GM18502 (cell line): ENCODE data around the gene KCNQ5.

Experiments
- ATAC-seq: cut with Tn5 transposase; IDR thresholded peaks from one replicate; pipeline ENCODE4 v1.9.1; 2021; ENCODE audit warnings: mild to moderate bottlenecking; ENCODE audit not compliant: unreplicated experiment, poor library complexity

KCNQ5 gene

DNA sequence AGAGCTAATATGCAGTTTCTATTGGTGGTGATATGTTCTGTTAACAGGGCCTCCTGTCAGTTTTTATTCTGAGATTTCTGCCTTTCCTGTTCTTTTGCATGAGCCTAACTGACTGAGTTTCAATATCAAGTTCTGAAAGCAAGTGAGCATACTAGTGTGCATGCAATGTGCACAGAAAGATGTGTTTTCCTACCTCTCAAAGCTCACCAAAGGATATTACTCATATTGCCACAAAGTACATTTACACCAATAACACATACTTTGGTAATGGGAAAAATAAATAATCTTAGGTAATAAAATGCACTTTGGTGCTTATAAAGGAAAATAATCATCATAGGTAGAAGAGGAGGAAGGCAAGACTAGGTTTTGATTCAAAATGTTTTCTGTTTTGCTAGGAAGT lies 408.4 kb downstream of the KCNQ5 start:
- ATAC-seq, result peak; percentile 76

DNA sequence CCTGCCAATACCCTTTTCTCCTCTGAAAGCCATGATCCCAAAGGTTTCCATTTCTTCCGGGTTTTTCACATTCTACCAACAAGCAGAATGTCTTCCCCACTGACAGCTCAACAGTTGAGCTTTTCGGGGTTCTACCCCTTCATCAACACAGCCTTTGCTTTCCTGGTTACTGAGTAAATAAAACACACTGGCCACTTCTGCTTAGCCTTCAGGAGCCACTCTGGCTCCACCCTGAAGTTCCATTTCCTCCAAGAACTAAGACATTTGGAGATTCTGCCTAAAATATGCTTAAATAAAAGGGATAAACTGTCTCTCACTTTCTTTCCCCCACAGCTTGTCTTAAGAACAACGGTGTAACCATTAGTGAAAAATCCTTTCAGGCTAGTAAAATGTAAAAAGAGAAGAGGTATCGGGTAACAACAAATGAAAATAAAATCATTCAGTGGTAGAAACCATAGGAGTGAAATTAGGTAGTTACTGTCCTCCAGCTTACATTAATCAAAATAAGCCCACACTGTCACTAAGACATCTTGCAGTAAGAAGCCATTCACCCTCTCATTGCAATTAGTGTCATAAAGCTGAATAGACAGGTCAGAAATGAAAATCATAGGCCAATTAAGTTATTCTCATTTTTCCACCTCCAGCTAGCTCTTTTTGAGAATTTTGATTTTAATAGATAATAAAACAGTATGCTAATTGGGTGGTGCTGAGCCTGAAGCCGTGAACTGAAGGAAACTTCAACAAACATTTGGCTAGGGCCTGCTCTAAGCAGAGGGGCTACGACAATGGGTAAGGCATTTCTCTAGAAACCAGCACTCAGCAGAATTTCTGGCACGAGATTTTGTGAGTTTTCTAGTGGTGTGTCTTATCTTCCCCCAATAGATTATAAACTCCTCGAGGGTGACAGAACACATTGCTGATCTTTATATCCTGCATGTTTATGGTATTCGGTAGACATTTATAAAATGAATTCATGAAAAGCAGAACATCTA lies 409.2 kb downstream of the KCNQ5 start:
- no peak for ATAC-seq

DNA sequence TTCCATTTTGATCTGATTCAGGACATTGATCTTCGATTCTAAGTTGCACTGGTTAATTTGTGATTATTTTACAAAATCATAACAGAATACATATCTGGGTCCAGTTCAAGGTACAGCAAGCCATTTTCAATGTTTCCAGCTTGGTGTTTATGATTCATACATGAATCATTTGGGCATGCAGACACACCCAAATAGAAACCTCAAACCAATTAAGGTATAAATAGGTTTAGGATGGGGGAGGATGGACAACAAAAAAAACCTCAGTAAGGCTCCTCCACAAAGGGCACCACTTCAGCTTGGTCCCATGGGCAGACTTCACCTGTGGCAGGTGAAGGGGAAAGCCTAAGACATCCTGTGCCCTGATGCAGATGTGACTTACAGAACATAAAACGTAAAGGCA lies 410.7 kb downstream of the KCNQ5 start:
- ATAC-seq, result no peak

DNA sequence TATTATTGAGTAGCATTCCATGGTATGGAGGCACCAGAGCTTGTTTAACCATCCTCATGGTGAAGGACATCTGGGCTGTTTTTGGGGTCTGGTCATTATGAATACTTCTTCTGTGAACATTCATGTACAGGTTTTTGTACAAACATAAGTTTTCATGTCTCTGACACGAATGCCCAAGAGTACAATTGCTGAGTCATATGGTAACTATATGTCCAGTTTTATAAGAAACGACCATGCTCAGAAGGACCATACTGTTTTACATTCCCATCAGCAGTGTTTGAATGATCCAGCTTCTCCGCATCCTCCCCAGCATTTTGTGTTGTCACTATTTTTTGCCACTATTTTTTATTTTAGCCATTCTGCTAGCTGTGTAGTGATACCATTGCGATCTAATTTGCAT lies 414.8 kb downstream of the KCNQ5 start:
- ATAC-seq, result no peak

DNA sequence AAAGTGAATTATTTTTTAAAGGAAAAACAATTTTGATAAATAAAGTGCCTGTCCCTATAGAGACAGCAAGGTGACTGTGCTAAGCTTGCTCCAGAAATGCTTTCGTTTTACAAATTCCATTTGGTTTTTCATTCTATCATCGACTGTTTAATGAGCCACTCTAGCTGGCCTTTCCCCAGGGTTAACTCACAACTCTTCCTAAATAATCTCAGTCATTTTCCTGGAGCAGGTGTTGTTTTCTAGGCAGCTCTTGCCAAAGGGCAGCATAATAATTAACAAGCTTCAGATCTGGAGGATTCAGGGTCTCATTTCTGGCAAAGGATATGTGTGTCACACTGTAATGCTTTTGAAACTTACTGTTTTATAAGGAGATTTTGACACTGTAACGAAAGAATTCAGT lies 419.2 kb downstream of the KCNQ5 start:
- ATAC-seq, result no peak

DNA sequence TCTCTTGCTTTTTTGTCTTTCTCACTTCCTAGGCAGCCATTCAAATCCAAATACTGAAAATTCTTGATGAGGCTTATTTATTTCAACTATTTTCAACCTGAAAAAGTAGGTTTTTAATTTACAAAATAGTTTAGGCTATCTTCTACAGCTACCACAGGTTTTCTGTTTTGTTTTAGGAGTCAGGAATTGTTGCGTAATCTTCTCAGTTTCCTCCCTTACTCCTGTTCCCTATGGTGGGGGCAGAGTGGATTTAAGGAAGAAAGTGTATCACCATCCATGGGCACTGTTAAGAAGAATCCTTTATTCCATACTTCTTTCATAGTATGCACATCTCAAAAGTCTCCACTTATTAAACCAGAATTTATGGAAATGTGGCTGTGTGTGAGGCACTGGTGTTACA lies 421.0 kb downstream of the KCNQ5 start:
- ATAC-seq, result no peak

DNA sequence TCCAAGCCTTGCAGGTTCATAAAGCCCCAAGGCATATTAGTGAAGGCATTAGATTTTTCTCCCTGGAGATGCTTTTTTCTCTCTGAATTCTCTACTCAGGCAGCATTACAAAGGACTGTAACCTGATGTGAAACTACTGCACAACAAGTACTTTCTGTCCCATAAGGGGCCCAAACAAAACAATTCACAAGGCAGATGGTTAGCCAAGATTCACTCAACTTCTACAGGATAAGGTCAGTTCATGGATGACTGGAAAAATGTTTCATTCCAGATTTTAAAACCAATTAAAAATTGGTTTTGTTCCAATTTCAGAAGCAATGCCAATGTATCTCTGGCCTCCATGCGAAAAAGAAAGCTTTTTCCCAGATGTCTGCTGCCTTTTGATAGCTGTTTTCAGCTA lies 421.6 kb downstream of the KCNQ5 start:
- ATAC-seq, result no peak

DNA sequence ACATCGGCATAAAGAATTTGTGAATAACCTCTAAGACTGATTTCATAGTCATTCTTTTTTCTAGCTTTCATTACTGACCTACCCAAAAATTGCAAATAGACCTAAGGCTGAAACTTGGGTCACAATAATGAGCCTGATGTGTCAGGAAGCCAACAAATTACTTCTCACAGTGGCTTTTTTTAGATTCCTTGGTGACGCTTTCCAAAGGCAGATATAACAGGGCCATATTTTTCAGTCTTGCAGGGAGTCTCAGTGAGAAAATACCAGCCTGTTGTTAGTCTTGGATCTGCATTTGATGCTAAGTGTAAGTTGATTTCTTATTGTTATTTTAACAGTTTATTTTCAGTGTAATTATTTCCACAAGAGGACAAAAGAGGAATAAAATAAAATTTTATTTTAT lies 423.7 kb downstream of the KCNQ5 start:
- no peak for ATAC-seq

DNA sequence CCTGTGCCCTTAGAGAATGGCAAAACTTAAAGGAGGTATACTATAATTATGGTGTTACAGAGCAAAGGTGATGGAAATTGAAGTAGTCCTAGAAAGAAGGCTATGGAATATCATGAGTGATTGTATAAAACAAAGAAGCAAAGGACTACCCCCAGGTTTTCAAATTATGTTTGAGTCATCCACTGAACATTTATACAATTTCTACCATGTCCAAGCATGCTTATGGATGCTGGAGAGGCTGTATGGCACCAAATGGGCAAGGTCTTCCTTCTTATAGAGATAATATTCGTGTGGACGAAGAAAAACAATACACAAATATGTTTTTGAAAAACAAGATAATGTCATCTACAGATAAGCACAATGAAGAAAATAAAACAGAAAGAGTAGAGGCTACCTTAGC lies 425.9 kb downstream of the KCNQ5 start:
- no peak for ATAC-seq

DNA sequence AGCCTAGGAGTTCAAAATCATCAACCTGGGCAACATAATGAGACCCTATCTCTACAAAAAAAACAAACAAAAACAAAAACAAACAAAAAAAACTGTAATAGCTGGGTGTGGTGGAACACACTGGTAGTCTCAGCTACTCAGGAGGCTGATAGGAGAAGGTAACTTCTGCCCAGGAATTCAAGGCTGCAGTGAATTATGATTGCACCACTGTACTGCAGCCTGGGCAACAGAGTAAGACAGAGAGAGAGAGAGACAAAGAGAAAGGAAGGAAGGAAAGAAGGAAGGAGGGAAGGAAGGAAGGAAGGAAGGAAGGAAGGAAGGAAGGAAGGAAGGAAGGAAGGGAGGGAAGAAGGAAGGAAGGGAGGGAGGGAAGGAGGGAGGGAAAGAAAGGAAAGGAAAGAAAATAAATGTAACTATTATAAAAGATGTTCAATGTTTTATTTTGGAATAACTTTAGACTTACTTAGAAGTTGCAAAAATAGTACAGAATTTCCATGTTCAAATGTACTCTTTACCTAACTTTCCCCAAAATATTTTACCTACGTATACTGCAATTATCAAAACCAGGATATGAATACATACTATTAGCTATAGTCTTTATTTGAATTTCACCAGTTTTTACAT lies 428.2 kb downstream of the KCNQ5 start:
- ATAC-seq, result no peak

DNA sequence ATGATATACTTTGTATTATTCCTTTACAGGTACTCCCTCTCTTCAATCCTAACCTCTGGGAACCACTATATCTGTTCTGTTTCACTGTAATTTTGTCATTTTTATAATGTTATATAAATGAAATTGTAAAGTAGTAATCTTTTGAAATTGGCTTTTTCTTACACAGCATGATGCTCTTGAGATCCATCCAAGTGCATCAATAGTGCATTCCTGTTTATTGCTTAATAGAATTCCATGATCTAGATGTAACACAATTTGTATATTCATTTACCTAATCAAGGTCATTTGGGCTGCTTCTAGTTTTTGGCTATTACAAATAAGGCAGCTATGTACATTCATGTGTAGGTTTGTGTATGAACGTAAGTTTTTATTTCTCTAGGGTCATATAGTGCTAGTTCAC lies 428.8 kb downstream of the KCNQ5 start:
- ATAC-seq, result no peak

DNA sequence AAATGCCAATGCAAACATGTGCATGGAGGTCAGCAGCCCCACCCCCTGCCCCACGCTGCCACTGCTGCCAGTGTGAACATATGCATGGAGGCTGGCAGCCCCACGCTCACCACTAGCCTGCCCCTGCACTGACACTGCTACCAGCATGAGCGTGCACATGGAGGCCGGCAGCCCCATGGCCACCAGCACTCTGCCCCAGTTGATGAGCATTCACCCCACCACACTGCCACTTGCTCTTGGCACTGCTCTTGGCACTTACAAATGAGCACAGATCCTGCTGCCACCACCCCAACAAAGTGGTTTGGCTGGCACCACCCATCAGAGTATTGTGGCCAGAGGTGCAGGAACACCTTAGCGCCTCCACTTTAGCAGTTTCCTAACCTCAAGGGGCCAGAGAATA lies 429.3 kb downstream of the KCNQ5 start:
- ATAC-seq, result no peak

DNA sequence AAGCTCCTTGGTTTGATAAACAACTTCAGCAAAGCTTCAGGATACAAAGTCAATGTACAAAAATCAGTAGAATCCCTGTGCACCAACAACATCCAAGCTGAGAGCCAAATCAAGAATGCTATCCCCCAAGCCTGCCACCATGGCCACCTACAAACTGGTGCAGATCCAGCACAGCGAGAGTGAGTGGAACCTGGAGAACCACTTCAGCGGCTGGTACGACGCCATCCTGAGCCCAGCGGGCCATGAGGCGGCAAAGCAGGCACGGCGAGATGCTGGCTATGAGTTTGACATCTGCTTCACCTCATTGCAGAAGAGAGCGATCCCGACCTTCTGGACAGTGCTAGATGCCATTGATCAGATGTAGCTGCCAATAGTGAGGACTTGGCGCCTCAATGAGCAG lies 433.1 kb downstream of the KCNQ5 start:
- ATAC-seq, result no peak

DNA sequence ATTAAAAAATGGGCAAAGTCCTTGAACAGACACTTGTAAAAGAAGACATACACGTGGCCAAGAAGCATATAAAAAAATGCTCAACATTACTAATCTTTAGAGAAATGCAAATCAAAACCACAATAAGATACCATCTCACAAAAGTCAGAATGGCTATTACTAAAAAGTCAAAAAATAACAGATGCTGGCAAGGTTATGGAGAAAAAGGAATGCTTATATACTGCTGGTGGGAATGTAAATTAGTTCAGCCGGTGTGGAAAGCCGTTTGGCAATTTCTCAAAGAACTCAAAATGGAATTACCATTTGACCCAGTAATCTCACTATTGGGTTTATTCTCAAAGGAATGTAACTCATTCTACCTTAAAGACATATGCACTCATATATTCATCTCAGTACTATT lies 436.9 kb downstream of the KCNQ5 start:
- no peak for ATAC-seq

DNA sequence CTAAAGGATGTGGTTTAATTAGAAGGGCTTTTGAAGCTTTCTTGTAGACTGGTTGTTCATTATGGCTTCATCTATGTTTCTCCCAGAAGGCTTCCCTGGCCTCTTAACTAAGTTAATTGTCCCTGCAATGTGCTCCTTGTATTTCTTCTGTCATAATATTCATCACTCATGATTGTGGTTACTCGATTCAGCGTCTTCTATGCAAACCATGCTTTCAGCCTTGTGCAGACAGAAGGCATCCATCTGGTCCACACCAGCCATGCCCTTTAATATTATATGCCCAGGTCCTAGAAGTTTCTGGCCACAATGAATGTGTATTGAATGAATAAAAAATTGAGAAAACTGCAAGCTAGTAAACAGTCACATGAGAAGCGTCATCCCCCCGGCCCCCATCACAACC lies 440.3 kb downstream of the KCNQ5 start:
- no peak for ATAC-seq

DNA sequence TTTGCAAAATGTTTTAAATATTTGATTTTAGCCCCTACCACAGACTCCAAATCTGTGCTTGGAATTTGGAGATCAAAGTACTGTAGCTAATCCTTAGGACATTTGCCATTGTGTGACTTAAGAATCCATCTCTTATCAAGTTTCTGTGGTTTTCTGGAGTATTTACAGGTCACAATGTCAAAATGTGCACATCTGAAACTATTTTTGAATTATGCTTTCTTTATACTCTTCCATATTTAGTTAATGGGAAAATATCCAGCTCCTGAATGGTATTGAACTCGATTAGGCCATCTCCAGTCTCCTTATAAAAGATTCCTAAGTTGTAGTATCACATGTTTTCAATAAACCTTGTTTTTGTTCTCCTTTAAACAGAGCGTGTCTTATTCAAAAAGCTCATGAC lies 441.0 kb downstream of the KCNQ5 start:
- no peak for ATAC-seq

DNA sequence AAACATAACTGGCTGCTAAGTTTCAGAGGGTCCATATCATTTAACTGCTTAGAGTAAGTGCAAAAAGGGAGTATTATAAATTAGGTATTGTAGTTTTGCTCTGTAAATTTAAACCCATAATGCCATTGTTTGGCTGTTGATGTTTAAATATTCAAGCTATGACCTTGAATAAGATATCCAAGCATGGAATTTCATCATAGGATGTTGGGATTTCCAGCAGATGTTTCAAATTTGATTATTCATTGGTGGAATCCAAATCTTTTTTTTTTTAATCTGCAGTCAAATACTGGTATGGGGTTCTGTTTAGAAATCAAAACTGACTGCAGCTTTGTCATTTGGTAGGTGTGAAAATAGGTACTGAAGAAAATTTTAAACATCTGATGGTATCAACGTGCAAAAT lies 442.4 kb downstream of the KCNQ5 start:
- ATAC-seq, result no peak

DNA sequence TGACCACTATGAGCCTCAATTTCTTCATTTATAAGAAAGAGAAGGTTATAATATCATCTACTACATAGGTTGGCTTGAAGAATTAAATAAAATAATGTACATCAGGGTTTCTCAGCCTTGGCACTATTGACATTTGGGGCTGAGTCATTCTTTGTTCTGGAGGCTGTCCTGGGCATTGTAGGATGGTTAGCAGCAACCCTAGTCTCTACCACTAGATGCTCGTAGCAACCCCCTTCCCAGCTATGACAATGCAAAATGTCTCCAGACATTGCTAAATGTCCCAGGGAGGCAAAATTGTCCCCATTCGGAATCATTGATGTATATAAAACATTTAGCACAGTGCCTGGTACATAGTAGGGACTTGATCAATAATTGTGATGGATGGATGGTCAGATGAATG lies 451.4 kb downstream of the KCNQ5 start:
- ATAC-seq, result no peak

DNA sequence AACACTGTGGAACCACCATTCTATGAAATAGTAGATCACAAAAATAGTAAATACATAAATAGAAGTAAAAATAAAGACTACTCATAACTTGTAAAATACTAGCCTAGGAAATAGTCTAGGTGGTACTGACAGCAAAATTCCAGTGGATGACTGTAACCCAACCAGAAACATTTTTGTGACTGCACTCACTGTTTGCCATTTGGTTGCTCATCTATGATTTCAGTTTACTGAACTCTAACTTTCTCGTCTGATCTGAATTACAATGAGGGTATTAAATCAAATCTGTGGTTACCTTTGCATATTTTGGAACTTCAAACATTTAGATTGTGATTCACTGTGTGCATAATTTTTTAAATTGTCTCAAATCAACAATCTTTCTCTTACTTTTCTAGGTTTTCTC lies 452.3 kb downstream of the KCNQ5 start:
- no peak for ATAC-seq

DNA sequence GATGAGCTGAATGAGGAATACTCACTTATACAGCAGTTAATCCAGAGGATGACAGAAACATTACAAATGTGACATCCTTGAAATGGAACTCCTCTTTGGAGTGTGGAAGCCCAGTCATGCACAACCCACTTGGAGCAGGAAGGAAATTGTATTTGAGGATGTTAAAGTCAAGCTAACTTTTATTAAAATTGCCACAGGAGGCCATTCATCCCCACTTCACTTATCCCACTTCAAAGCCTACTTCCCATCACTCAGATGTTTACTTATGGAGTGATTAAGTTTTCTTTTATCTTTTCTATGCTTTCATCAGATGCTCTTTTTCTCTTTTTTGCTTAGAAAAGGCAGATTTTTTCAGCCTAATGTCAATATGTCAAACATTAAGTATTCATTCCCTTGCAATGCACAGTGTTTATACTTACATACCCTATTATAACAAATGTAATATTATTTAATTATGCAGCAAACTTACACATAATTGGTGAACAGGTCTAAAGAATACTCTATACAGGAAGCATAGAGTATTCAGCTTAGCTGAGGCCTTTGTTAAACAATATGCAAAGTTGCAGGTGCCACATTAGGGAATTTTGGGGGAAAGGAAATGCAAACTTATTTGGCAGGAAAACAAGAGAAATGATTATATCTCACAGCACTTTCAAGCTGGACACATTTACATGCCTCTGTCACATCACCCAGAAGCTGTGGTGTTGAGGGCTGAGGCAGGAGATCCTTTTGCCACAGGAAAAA lies 454.5 kb downstream of the KCNQ5 start:
- no peak for ATAC-seq

DNA sequence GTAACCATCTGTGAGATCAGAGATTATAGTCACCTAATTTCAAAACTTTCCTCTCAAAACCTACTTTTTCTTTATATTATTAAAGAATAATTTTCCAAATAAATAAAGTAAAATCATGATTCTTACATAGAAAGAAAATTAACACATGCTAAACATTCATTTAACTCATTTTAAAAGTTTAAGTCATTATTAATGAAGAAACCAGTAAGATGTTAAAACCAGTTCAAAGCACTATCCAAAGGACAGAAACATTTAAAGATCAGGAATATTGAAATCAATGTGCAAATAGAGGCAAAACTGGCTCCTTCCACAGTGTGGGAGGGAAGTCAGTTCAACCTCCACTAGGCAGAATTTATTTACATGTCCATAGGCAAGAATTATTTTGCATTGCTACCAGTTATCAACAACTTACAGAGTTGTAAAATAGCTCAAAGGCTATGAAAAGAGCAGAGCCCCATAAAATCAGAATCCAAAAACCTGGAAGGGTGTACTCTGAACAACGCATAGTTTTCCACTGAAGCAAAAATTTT lies 456.5 kb downstream of the KCNQ5 start:
- ATAC-seq, result no peak
